ENCODE measurements around the gene CUEDC1.

The CUEDC1 gene

DNA sequence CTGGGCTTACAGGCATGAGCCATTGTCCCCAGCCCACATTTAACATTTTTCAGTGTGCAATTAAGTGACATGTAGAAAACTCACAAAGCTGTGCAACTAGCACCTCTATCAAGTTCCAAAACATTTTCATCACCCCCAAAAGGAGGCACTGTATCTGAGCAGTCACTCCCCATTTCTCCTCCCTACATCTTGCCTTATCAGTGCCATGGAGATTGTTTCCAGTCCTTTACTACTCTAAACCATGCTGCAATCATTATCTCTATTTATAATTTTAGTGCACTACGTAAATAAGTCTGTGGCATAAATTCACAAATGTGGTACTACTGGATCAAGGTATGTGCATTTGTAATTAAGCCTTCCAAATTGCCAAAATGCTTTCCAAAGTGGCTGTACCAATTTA is 112.9 kb downstream of the CUEDC1 start:
- no peaks in the 10 kb centered on the region for H3K9me3 ChIP-seq
- H3K4me1 ChIP-seq: no peaks in the 10 kb centered on the region
- peaks cover 41% of the 10 kb centered on the region; the same call in 1 of the 2 replicates for H4K20me1 ChIP-seq
- H3K4me2 ChIP-seq: no peak overlapping the region
- no peaks in the 10 kb centered on the region for H3K27me3 ChIP-seq
- no peak overlapping the region for H3K27ac ChIP-seq
- no peak overlapping the region for H3K9ac ChIP-seq
- no peak overlapping the region for H3K4me3 ChIP-seq
- peaks cover 87% of the 10 kb centered on the region for H3K36me3 ChIP-seq
- TF ChIP-seq Cebpa-rat (IDR thresholded peaks at IDR 0.05): no peak

DNA sequence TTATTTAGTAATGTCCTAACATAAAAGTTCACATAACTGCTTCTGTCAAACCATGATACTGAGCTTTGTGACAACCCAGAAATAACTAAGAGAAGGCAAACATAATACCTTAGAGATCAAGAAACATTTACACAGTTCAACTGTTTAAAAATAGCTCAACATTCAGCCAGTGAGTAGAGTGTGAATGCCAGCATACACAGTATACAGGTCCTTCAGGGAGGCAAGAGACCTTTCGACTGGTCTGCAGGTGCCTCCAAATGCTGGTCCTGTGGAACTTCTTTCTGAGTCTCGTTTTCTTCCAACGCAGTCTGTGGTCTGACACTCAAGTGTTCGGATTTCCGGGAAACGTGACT is 115.7 kb downstream of the CUEDC1 start:
- no peak overlapping the region for H3K9ac ChIP-seq
- peaks cover 30% of the 10 kb centered on the region; the same call in 1 of the 2 replicates for H4K20me1 ChIP-seq
- H3K9me3 ChIP-seq: no peaks in the 10 kb centered on the region
- H3K4me2 ChIP-seq: no peak overlapping the region
- H3K4me1 ChIP-seq: peaks cover 4% of the 10 kb centered on the region
- H3K27ac ChIP-seq: no peak overlapping the region
- TF ChIP-seq Cebpa-rat (IDR thresholded peaks at IDR 0.05): no peak
- peaks cover 75% of the 10 kb centered on the region for H3K36me3 ChIP-seq
- no peaks in the 10 kb centered on the region for H3K27me3 ChIP-seq
- no peak overlapping the region for H3K4me3 ChIP-seq

DNA sequence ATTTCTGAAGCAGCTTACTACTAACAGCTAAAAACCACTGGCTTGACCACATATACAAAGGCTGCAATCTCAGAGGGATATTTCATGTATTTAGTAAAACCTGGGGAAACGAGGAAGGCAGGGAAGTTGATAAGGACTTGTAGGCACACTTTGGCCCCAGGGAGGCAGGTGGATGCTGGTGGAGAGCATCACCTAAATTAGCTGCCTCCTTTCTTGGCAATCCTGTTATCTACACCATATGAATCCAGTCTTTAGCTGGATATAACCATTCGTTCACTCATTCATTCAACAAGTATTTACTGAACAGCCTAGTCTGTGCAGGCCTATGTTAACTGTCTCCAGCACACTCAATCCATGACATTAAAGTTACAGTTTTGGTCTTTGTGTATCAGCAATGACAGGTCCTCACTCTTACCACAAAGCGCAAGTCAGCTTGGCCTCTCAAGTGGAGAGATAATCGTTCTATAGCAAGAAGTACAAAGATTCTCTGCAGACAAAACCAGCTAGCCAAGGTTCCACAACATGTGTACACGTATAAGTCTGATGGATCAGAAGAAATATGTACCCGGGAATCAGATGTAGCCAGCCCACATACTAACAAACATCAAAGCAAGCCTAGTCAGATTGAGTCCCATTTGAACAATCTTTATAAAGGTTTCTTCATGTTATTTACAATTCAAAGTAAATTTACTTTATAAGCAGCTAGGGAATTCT is 116.2 kb downstream of the CUEDC1 start:
- Histone ChIP-seq H3K4me2 (no peak overlapping the region), H4K20me1 (peaks cover 30% of the 10 kb centered on the region; the same call in 1 of the 2 replicates), H3K27me3 (no peaks in the 10 kb centered on the region), H3K36me3 (peaks cover 74% of the 10 kb centered on the region), H3K9me3 (no peaks in the 10 kb centered on the region), H3K27ac (no peak overlapping the region), H3K4me3 (no peak overlapping the region), H3K9ac (no peak overlapping the region), H3K4me1 (peaks cover 9% of the 10 kb centered on the region)
- no peak for TF ChIP-seq Cebpa-rat (IDR thresholded peaks at IDR 0.05)

DNA sequence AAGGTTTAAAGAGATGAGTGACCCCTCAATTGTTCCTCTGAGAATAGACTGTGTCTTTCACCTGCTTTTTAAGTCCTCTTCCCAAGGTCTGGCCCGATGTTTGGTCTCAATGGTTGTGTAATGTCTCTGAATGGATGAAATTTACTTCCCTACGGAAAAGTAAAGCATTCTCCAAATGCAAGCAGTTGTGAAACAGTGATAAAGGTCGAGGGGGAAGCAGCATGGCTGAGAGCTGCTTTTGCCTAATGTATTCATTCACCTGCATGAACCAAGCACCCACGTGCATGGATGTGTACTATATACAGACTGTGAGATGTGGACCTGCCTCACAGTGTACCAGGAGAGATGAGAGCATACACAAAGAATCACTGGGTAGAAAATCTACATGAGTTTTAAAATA is 116.8 kb downstream of the CUEDC1 start:
- TF ChIP-seq Cebpa-rat (IDR thresholded peaks at IDR 0.05): no peak
- no peak overlapping the region for H3K4me2 ChIP-seq
- no peak overlapping the region for H3K9ac ChIP-seq
- H3K36me3 ChIP-seq: peaks cover 71% of the 10 kb centered on the region
- H3K27me3 ChIP-seq: no peaks in the 10 kb centered on the region
- peaks cover 15% of the 10 kb centered on the region for H3K4me1 ChIP-seq
- no peak overlapping the region for H3K4me3 ChIP-seq
- H4K20me1 ChIP-seq: peaks cover 28% of the 10 kb centered on the region; the same call in 1 of the 2 replicates
- H3K9me3 ChIP-seq: no peaks in the 10 kb centered on the region
- H3K27ac ChIP-seq: no peak overlapping the region

DNA sequence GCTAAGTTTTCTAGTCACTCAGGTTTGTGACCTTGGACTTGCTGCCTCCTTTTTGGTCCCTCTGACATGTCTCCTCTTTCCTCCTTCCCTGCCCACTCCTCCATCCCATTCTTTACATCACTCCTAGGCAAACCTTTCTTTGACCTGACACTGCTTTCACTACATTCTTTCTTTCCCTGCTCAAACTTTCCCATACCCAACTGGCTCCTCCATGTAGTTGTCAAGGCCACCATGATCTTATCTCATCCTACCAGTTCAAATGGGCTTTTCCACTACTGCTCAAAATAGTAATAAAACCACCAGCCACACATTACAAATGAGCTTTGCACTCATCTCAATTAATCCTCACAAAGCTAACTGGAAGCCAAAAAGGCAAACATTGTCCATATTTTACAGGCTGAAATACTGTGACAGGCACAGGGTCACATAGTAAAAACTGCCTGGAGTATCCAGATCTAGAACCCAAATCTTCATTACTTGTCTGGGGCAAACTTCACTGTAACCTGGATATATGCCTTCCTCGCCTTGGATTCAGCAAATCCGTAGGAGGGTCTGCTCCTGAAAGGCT is 119.8 kb downstream of the CUEDC1 start:
- no peak overlapping the region for H3K4me2 ChIP-seq
- no peak overlapping the region for H3K9ac ChIP-seq
- TF ChIP-seq Cebpa-rat (IDR thresholded peaks at IDR 0.05): no peak
- H4K20me1 ChIP-seq: no peaks in the 10 kb centered on the region
- H3K9me3 ChIP-seq: no peaks in the 10 kb centered on the region
- H3K4me3 ChIP-seq: no peak overlapping the region
- peaks cover 41% of the 10 kb centered on the region for H3K4me1 ChIP-seq
- H3K27me3 ChIP-seq: no peaks in the 10 kb centered on the region
- H3K36me3 ChIP-seq: peaks cover 42% of the 10 kb centered on the region
- H3K27ac ChIP-seq: no peak overlapping the region

DNA sequence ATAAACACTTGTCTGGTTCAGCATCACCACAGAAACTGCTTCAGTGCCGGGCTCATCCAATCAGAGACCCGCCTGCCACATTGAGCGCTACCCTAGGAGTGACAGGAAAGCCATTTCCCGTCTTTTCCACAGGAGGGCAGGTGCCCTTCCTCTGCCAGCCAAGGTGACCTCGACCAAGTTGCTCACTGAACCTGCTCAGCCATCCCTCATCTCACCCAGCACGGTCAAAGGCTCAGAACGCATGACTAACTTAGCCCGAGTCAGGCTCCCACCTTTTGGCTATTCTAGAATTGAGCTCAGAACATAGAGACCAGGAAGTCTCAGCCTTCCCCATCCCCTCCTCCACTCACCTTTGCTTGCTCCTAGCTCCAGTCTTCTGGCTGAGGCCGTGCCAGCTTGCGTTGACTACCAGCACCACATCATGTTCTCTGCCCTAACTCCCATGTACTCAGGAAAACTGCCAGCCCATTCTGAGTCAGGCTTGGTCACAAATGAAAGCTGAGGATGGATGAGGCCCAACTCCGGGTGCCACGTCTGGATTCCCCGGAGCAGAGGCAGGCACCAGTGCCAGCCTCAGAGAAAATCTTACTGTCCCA is 121.0 kb downstream of the CUEDC1 start:
- peaks cover 41% of the 10 kb centered on the region for H3K4me1 ChIP-seq
- no peaks in the 10 kb centered on the region for H3K9me3 ChIP-seq
- no peaks in the 10 kb centered on the region for H4K20me1 ChIP-seq
- H3K27ac ChIP-seq: peak overlapping the region; percentile 24; the same call in 1 of the 2 replicates
- H3K36me3 ChIP-seq: peaks cover 30% of the 10 kb centered on the region
- peak overlapping the region; percentile 81 for H3K4me2 ChIP-seq
- no peaks in the 10 kb centered on the region for H3K27me3 ChIP-seq
- no peak overlapping the region for H3K4me3 ChIP-seq
- TF ChIP-seq Cebpa-rat (IDR thresholded peaks at IDR 0.05): no peak
- H3K9ac ChIP-seq: 0 out of 2 replicates have a peak overlapping the region, but pooled peaks have one; percentile 72

DNA sequence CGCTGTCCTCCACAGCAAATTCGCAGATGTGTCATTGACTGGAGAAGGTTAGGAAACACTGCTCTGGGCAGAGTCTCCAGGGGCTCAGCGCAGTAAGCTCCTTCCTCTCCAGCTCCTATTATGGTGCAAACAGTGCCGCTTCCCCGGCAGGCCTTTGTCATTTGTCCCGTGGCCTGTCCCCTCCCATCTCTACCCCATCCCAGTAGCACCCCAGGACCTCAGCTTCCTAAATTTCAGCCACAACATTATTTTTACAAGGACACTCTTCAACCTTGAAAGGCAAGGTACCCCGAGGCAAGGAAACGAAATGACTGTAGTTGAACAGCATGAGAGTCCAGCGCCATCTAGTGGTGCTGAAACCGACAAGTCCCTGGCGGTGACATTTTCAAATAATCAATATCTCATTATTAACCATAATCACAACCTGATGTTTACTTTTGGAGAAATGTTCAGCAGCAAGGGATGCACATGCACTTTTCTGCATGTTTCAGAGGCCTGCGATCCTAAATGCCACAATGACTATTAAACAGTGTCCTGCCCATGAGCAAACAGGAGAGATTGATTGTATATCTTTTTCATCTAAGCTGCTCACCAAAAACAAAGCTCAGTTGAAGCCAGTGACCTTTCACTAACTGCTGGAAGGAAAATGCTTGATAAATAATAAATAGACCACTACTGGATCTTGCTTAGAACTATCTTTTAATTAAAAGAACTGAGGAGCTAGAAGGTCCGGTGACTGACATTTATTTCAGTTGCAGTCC is 121.9 kb downstream of the CUEDC1 start:
- peak overlapping the region; percentile 73 for H3K27ac ChIP-seq
- H3K9me3 ChIP-seq: no peaks in the 10 kb centered on the region
- peak overlapping the region; percentile 62 for H3K4me3 ChIP-seq
- H3K27me3 ChIP-seq: no peaks in the 10 kb centered on the region
- peak overlapping the region; percentile 72 for H3K9ac ChIP-seq
- peaks cover 49% of the 10 kb centered on the region for H3K4me1 ChIP-seq
- TF ChIP-seq Cebpa-rat (IDR thresholded peaks at IDR 0.05): no peak
- H3K4me2 ChIP-seq: peak overlapping the region; percentile 81
- H3K36me3 ChIP-seq: peaks cover 21% of the 10 kb centered on the region
- no peaks in the 10 kb centered on the region for H4K20me1 ChIP-seq

DNA sequence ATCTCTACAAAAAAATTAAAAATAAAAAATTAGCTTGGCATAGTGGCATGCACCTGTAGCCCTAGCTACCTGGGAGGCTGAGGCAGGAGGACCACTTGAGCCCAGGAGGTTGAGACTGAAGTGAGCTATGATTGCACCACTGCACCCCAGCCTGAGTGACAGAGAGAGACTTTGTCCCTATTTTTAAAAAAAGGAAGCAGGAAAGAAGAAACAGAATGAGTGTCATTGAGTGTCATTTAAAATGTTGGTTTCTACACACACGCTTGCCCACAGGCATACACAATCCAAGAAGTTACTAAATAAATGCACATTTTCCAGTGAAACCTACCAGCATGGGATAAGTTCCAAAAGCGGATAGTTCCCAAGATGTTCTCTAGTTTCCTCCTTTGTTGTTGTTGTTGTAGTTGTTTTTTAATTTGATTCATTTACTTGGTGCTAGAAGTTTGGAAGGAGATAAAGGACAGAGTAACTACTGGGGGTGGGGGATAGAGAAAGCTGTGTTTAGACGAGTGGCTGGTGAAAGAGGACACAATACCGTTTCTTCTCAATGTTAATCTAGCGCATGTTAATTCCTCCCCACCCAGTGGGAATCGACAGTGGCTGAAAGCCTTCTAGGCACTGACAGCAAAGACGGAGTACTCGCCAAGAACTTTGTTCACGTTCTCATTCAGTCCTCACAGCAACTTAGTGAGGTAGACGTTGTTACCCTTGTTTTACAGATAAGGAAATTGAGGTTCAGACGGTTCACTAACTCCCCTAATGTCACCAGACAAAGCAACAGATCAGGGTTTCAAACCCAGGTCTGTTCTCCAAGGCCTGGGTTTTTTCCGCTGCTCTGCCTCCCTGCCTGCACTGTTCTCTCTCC is 122.7 kb downstream of the CUEDC1 start:
- H3K9me3 ChIP-seq: no peaks in the 10 kb centered on the region
- H3K27ac ChIP-seq: peak overlapping the region; percentile 73
- peak overlapping the region; percentile 72 for H3K9ac ChIP-seq
- H3K27me3 ChIP-seq: no peaks in the 10 kb centered on the region
- TF ChIP-seq Cebpa-rat (IDR thresholded peaks at IDR 0.05): no peak
- H4K20me1 ChIP-seq: no peaks in the 10 kb centered on the region
- H3K4me3 ChIP-seq: peak overlapping the region; percentile 62
- H3K36me3 ChIP-seq: peaks cover 13% of the 10 kb centered on the region
- peaks cover 50% of the 10 kb centered on the region for H3K4me1 ChIP-seq
- H3K4me2 ChIP-seq: peak overlapping the region; percentile 81

DNA sequence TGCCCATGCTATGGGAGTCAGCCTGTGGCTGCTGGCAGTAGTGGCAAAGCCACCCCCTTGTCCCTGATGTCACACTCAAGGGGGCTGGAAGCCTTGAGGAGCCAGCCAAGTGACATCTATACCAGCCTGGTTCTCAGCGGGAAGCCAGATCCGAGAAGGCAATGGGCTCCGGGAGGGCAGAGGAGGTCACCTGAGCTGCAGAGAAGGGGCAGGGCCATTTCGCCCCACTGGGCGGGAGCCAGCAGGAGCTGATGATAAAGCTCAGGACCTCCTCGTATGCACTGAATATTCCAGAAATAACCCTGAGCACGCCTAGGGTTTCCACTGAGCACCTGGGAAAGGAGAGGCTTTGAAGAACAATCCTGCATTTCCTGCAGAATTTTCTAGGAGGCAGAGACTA is 124.3 kb downstream of the CUEDC1 start:
- H3K36me3 ChIP-seq: no peaks in the 10 kb centered on the region
- H4K20me1 ChIP-seq: no peaks in the 10 kb centered on the region
- H3K9me3 ChIP-seq: no peaks in the 10 kb centered on the region
- H3K27me3 ChIP-seq: no peaks in the 10 kb centered on the region
- no peak overlapping the region for H3K9ac ChIP-seq
- no peak for TF ChIP-seq Cebpa-rat (IDR thresholded peaks at IDR 0.05)
- H3K4me2 ChIP-seq: no peak overlapping the region
- no peak overlapping the region for H3K27ac ChIP-seq
- peaks cover 50% of the 10 kb centered on the region for H3K4me1 ChIP-seq
- no peak overlapping the region for H3K4me3 ChIP-seq

Data from BLaER1 (cell line).